Astrocyte (in vitro differentiated cells and primary cell): ENCODE data around the gene CLEC6A. TPM values are rescaled to one million over a fixed set of nuclear protein-coding genes. Genes with fewer than 3 reads are reported as not detected.

ENCODE experiments used
- DNase-seq: peaks from one replicate; pipeline ENCODE4 v3.0.0-alpha.2; 2010; ENCODE audit warnings: low read depth
- FAIRE-seq: peaks from 2 replicates; lab custom pipeline; 2011; peaks lifted over from hg19 to GRCh38; lab: Jason Lieb, UNC
- H2AFZ ChIP-seq: 2 replicates; pipeline ENCODE4 v1.6.0; 2012; ENCODE audit warnings: low read depth, low read length, inconsistent platforms
- H3K27ac ChIP-seq: 2 replicates; pipeline ENCODE4 v1.5.1; 2011; ENCODE audit warnings: low read depth, low read length, inconsistent platforms
- H3K27me3 ChIP-seq: 2 replicates; pipeline ENCODE4 v1.6.0; 2011; ENCODE audit warnings: low read length, inconsistent platforms; ENCODE audit not compliant: insufficient read depth
- H3K36me3 ChIP-seq: 2 replicates; pipeline ENCODE4 v1.5.1; 2011; ENCODE audit warnings: low read length, inconsistent platforms; ENCODE audit not compliant: insufficient read depth
- H3K4me1 ChIP-seq: 2 replicates; pipeline ENCODE4 v1.5.1; 2011; ENCODE audit warnings: low read length, inconsistent platforms; ENCODE audit not compliant: insufficient read depth
- H3K4me2 ChIP-seq: 2 replicates; pipeline ENCODE4 v1.6.0; 2012; ENCODE audit warnings: low read length, inconsistent platforms
- H3K4me3 ChIP-seq: 2 replicates; pipeline ENCODE4 v1.5.1; 2011; ENCODE audit warnings: low read depth, mild to moderate bottlenecking, low read length, inconsistent platforms; ENCODE audit not compliant: insufficient read depth
- H3K79me2 ChIP-seq: 2 replicates; pipeline ENCODE4 v1.6.0; 2012; ENCODE audit warnings: mild to moderate bottlenecking, low read length, inconsistent platforms; ENCODE audit not compliant: insufficient read depth
- H3K9ac ChIP-seq: 2 replicates; pipeline ENCODE4 v1.6.0; 2012; ENCODE audit warnings: mild to moderate bottlenecking, low read length, inconsistent platforms
- H3K9me3 ChIP-seq: 2 replicates; pipeline ENCODE4 v1.5.1; 2012; ENCODE audit warnings: low read depth, mild to moderate bottlenecking, low read length, inconsistent platforms; ENCODE audit not compliant: insufficient read depth
- H4K20me1 ChIP-seq: 2 replicates; pipeline ENCODE4 v1.6.0; 2012; ENCODE audit warnings: low read length, inconsistent platforms; ENCODE audit not compliant: insufficient read depth
- H3K27ac Mint-ChIP-seq: one replicate; pipeline ENCODE4 v1.8.0; 2021; ENCODE audit warnings: mild to moderate bottlenecking, mixed read lengths; ENCODE audit not compliant: unreplicated experiment
- H3K27me3 Mint-ChIP-seq: one replicate; pipeline ENCODE4 v1.8.0; 2021; ENCODE audit warnings: low read depth, mixed read lengths; ENCODE audit not compliant: unreplicated experiment
- H3K36me3 Mint-ChIP-seq: one replicate; pipeline ENCODE4 v1.8.0; 2021; ENCODE audit warnings: low read depth, mixed read lengths; ENCODE audit not compliant: unreplicated experiment
- H3K4me1 Mint-ChIP-seq: one replicate; pipeline ENCODE4 v1.8.0; 2021; ENCODE audit warnings: low read depth, mixed read lengths; ENCODE audit not compliant: unreplicated experiment
- H3K4me3 Mint-ChIP-seq: one replicate; pipeline ENCODE4 v1.8.0; 2021; ENCODE audit warnings: mild to moderate bottlenecking, moderate library complexity, mixed read lengths; ENCODE audit not compliant: unreplicated experiment
- H3K9me3 Mint-ChIP-seq: one replicate; pipeline ENCODE4 v1.8.0; 2021; ENCODE audit warnings: mild to moderate bottlenecking, mixed read lengths; ENCODE audit not compliant: unreplicated experiment
- CTCF ChIP-seq: IDR thresholded peaks from 2 replicates; pipeline ENCODE4 v1.5.1; 2011; ENCODE audit warnings: low read depth, mild to moderate bottlenecking, inconsistent platforms, low read length, moderate library complexity; ENCODE audit not compliant: insufficient read depth
- EZH2 ChIP-seq: IDR thresholded peaks from 2 replicates; pipeline ENCODE4 v1.6.1; 2012; ENCODE audit warnings: mild to moderate bottlenecking, low read length, inconsistent platforms; ENCODE audit not compliant: insufficient read depth
- total RNA-seq: library from RNA; stranded (reverse); gene quantifications from 2 replicates; pipeline ENCODE4 v1.2.1, GENCODE V29; 2021

CLEC6A gene
- total RNA-seq, 1 donor from 2014 or later, result not detected

GRCh38 chr12:8445731-8446130, 10.0 kb upstream of the CLEC6A start:
- Mint-ChIP-seq H3K9me3 (peaks cover 4% of the 10 kb centered on the region), H3K4me3 (no peak overlapping the region), H3K36me3 (no peaks in the 10 kb centered on the region), H3K4me1 (peaks cover 3% of the 10 kb centered on the region), H3K27ac (no peak overlapping the region), H3K27me3 (no peaks in the 10 kb centered on the region)
- no peaks in the 10 kb centered on the region for H4K20me1 ChIP-seq
- DNase-seq (no peak), FAIRE-seq (no peak)
- no peak overlapping the region for H3K4me2 ChIP-seq
- H3K9me3 ChIP-seq, result no peaks in the 10 kb centered on the region
- no peaks in the 10 kb centered on the region for H3K27me3 ChIP-seq
- H3K79me2 ChIP-seq, result no peaks in the 10 kb centered on the region
- no peaks in the 10 kb centered on the region for H3K36me3 ChIP-seq
- no peaks in the 10 kb centered on the region for H3K4me1 ChIP-seq
- no peak overlapping the region for H3K27ac ChIP-seq
- H3K4me3 ChIP-seq, result no peak overlapping the region
- no peak overlapping the region for H2AFZ ChIP-seq
- H3K9ac ChIP-seq, result no peak overlapping the region
- TF ChIP-seq EZH2 (no peak), CTCF (no peak)

GRCh38 chr12:8446642-8447547, 8.9 kb upstream of the CLEC6A start:
- no peaks in the 10 kb centered on the region for H3K4me1 ChIP-seq
- no peaks in the 10 kb centered on the region for H3K79me2 ChIP-seq
- H3K4me2 ChIP-seq, result no peak overlapping the region
- no peak overlapping the region for H2AFZ ChIP-seq
- no peaks in the 10 kb centered on the region for H4K20me1 ChIP-seq
- H3K27me3 ChIP-seq, result no peaks in the 10 kb centered on the region
- no peaks in the 10 kb centered on the region for H3K27me3 Mint-ChIP-seq
- no peak overlapping the region for H3K27ac ChIP-seq
- H3K9ac ChIP-seq, result no peak overlapping the region
- H3K4me3 ChIP-seq, result no peak overlapping the region
- TF ChIP-seq CTCF (no peak), EZH2 (no peak)
- no peak overlapping the region for H3K27ac Mint-ChIP-seq
- H3K36me3 Mint-ChIP-seq, result no peaks in the 10 kb centered on the region
- no peaks in the 10 kb centered on the region for H3K36me3 ChIP-seq
- H3K4me3 Mint-ChIP-seq, result no peak overlapping the region
- DNase-seq, result no peak
- no peak for FAIRE-seq
- H3K9me3 ChIP-seq, result no peaks in the 10 kb centered on the region
- H3K9me3 Mint-ChIP-seq, result no peaks in the 10 kb centered on the region
- H3K4me1 Mint-ChIP-seq, result peaks cover 3% of the 10 kb centered on the region

GRCh38 chr12:8449355-8449859, 6.4 kb upstream of the CLEC6A start:
- TF ChIP-seq EZH2 (no peak), CTCF (no peak)
- Histone ChIP-seq H3K36me3 (no peaks in the 10 kb centered on the region), H3K27ac (no peak overlapping the region), H3K9me3 (no peaks in the 10 kb centered on the region), H3K4me1 (no peaks in the 10 kb centered on the region), H4K20me1 (no peaks in the 10 kb centered on the region), H2AFZ (no peak overlapping the region), H3K79me2 (no peaks in the 10 kb centered on the region), H3K4me3 (no peak overlapping the region), H3K4me2 (no peak overlapping the region), H3K27me3 (no peaks in the 10 kb centered on the region), H3K9ac (no peak overlapping the region)
- Mint-ChIP-seq H3K27me3 (no peaks in the 10 kb centered on the region), H3K36me3 (no peaks in the 10 kb centered on the region), H3K9me3 (no peaks in the 10 kb centered on the region), H3K4me1 (peaks cover 3% of the 10 kb centered on the region), H3K4me3 (no peak overlapping the region), H3K27ac (peak overlapping the region; percentile 77)
- DNase-seq (no peak), FAIRE-seq (no peak)
